Measurements from ENCODE around the gene AKAP1.

Gene AKAP1

DNA sequence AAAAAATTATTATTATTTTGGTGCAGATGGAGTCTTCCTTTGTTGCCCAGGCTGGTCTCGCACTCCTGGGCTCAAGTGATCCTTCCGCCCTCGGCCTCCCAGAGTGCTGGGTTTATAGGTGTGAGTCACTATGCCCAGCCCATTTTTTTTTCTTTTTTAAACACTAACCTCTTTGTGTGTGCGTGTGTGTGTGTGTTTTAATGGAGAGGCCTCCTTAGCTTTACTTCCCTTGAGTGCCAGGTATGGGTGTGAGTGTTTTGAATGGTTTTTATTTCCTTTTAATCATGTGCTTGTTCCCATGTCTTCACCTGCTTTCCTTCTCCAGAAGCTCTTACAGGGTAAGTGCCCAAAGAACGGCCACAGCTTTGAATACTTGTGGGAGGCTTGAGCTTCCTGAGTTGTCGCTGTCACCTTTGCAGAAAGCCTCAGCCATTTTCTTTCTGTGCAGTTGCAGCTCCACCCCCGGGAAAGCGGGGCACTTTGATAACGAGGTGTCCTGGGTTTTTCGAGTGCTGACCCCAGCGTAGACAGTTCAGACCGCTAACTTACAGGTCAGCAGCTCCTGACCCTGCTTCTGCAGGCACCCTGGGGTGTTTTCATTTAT, 22.6 kb downstream of the AKAP1 start:
- Mint-ChIP-seq H3K4me1 (peaks cover 74% of the 10 kb centered on the region), H3K27me3 (ENCODE audit: low read depth) (peaks cover 3% of the 10 kb centered on the region), H3K36me3 (ENCODE audit: low read depth) (peaks cover 10% of the 10 kb centered on the region), H3K9me3 (no peaks in the 10 kb centered on the region), H3K27ac (peak overlapping the region in 1 of 3 experiments; percentile 52), H3K4me3 (no peak overlapping the region)
- no peak for TF ChIP-seq CTCF (IDR thresholded peaks at IDR 0.05; ENCODE audit: unreplicated experiment in 3 of 3)

DNA sequence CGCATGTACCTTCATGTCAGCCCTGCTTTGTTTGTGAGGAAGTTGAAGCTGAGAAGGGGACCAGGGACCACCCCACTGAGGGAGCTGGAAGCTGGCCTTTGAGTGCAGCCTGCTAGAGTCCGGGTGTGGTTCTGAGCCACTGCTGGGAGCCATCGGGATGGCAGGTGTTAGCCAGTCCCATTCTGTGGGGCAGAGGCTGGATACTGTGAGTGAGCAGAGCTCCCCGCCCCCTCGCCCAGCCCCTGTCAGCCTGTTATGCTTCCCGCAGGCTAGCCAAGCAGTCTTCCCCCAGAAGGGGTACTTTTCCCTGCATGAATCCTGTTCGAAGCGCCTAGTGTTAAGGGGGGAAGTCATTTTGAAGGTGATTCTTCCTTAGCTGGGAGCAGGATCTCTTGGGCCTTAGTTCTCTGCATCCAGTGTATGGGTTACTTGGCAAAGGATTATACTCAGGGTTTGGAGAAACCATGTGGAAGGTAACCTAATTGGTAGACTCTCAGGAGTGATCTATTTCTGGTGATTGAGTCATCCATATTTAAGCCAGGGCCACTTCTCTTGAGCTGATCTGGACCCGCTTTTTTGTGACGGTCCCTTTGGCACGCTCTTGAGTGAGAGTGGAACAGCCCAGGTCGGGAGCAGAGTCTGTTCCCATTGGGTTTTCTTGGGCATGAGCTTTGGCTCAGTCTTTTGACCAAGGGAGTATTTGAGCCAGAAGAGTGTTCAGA, 23.8 kb downstream of the AKAP1 start:
- TF ChIP-seq CTCF (IDR thresholded peaks at IDR 0.05; ENCODE audit: unreplicated experiment in 3 of 3): no peak
- Mint-ChIP-seq H3K9me3 (no peaks in the 10 kb centered on the region), H3K36me3 (ENCODE audit: low read depth) (peaks cover 10% of the 10 kb centered on the region), H3K4me3 (no peak overlapping the region), H3K4me1 (peaks cover 74% of the 10 kb centered on the region), H3K27me3 (ENCODE audit: low read depth) (no peaks in the 10 kb centered on the region), H3K27ac (peak overlapping the region in 2 of 3 experiments; percentile 42 to 61)

GRCh38 chr17:57109393-57110151, 24.5 kb downstream of the AKAP1 start:
- Mint-ChIP-seq H3K27me3 (ENCODE audit: low read depth) (no peaks in the 10 kb centered on the region), H3K4me3 (peak overlapping the region in 2 of 3 experiments; percentile 57 to 68), H3K36me3 (ENCODE audit: low read depth) (peaks cover 15% of the 10 kb centered on the region), H3K27ac (peak overlapping the region; percentile 46 to 81 (median 73)), H3K9me3 (no peaks in the 10 kb centered on the region), H3K4me1 (peaks cover 70% of the 10 kb centered on the region)
- TF ChIP-seq CTCF (IDR thresholded peaks at IDR 0.05; ENCODE audit: unreplicated experiment in 3 of 3): peak in 1 of 3 experiments; percentile 21

DNA sequence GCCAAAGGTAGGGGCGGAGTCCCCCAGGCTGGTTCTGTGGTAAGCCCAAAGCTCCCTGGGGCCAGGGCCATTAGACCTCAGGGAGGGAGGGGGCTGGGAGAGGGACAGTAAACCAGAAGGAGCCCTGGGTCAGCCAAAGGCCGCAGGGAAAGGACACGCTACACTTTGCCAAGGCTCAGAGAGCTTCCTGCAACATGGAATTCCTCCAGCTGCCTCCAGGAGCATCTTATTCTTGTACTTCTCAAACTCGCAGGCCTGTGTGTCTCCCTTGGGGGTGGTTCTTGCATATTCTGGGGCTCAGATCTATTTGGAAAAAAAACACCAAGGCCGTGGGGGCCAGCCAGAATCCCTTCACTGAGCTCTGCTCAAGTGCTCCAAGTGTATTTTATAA, 25.1 kb downstream of the AKAP1 start:
- Mint-ChIP-seq H3K9me3 (no peaks in the 10 kb centered on the region), H3K27ac (peak overlapping the region; percentile 46 to 81 (median 73)), H3K4me3 (peak overlapping the region in 2 of 3 experiments; percentile 57 to 68), H3K36me3 (ENCODE audit: low read depth) (peaks cover 15% of the 10 kb centered on the region), H3K27me3 (ENCODE audit: low read depth) (no peaks in the 10 kb centered on the region), H3K4me1 (peaks cover 64% of the 10 kb centered on the region)
- TF ChIP-seq CTCF (IDR thresholded peaks at IDR 0.05; ENCODE audit: unreplicated experiment in 3 of 3): peak in 2 of 3 experiments; percentile 4 to 18

DNA sequence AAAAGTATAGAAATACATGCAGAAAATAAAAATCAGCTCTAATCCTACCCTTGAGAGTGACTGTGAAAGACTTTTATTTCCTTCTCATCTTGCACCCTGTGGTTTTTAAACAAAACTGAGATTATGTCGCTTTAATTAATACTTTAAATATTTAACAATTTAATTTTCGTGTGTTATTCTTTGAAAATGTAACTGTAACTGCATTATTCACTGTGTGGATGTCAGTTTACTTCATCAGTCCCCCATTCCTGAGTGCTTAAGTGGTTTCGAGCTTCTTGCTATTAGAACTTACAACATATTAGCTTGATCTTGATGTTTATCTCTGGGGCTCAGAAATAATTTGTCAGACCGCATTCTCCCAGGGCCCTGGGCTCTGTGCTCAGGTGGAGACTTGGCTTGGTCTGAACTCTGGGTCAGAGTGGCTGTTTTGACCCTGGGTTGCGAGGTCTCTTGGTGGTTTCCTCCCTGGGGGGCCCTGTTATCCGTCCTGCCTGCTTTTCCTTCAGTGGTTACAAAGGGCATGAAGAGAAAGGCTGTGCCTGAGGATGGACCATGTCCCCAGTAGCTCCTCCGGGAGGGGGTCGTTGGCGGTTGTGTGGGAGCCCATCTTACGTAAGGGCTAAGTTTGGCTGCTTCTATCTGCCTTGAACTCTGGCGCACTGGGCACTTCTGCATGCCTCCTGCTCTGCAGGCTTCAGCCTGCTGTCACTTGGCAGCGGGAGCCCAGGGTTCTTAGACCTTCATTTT, 25.7 kb downstream of the AKAP1 start:
- Mint-ChIP-seq H3K4me3 (peak overlapping the region in 2 of 3 experiments; percentile 66 to 76), H3K27ac (peak overlapping the region in 2 of 3 experiments; percentile 73 to 81), H3K9me3 (no peaks in the 10 kb centered on the region), H3K36me3 (ENCODE audit: low read depth) (peaks cover 15% of the 10 kb centered on the region), H3K4me1 (peaks cover 58% of the 10 kb centered on the region), H3K27me3 (ENCODE audit: low read depth) (no peaks in the 10 kb centered on the region)
- no peak for TF ChIP-seq CTCF (IDR thresholded peaks at IDR 0.05; ENCODE audit: unreplicated experiment in 3 of 3)

Measured in nephron (organoid).